Coronary artery (tissue), 2 donors: Measurements from ENCODE around the gene BUD13.

ENCODE experiments used
- DNase-seq: peaks from one replicate; pipeline ENCODE4 v3.0.0-alpha.2; 2017; ENCODE audit warnings: low spot score
- H3K27ac ChIP-seq, 2 donors: fragments of 200-600 bp; sonication (generic); one replicate each; pipeline ENCODE4 v1.5.1; 2016 to 2019
- H3K4me3 ChIP-seq: fragments of 200-600 bp; sonication (generic); 2 replicates; pipeline ENCODE4 v1.5.1; 2016; ENCODE audit warnings: mild to moderate bottlenecking, moderate library complexity
- CTCF ChIP-seq: fragments of 200-600 bp; sonication (generic); IDR thresholded peaks from one replicate; pipeline ENCODE4 v1.5.1; 2019; ENCODE audit warnings: antibody characterized with exemption

Gene BUD13

GRCh38 chr11:116787786-116788486, 15.1 kb upstream of the BUD13 start, which contains the start of gene ZPR1:
TSS of gene ZPR1 (minus strand) at chr11:116788023. CDS start at chr11:116787990, 33 bp downstream.
- Histone ChIP-seq H3K27ac (peak within 1 kb of the TSS; percentile 82 to 84), H3K4me3 (peak within 1 kb of the TSS; percentile 98)
- no peak for TF ChIP-seq CTCF
- DNase-seq, result peak; percentile 91

GRCh38 chr11:116787436-116787785, 14.6 kb upstream of the BUD13 start:
- DNase-seq, result no peak
- Histone ChIP-seq H3K4me3 (peak overlapping the region; percentile 98), H3K27ac (peak overlapping the region; percentile 82 to 84)
- TF ChIP-seq CTCF, result no peak

GRCh38 chr11:116786966-116787365, 14.2 kb upstream of the BUD13 start:
- no peak for DNase-seq
- no peak for TF ChIP-seq CTCF
- H3K4me3 ChIP-seq, result peak overlapping the region; percentile 98
- no peak overlapping the region for H3K27ac ChIP-seq

DNA sequence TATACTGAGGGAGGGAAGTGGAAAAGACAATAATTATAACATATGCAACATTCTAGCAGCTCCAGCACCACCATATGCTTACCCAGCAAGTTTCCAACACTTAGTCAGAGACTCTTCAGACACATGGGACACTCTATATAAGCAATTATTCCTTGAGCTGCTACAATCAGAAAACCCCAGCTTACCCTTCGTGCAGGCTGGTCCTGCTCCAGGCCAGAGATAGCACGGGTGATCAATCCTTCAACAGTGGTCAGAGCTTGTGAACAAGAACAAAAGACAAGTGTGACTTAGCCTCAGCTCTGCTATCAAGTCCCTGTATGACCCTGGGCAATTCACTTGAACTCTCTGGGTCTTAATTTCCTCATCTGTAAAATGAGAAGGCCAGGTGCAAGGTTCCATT, 13.5 kb upstream of the BUD13 start:
- no peak for TF ChIP-seq CTCF
- DNase-seq, result no peak
- no peak overlapping the region for H3K27ac ChIP-seq
- no peak overlapping the region for H3K4me3 ChIP-seq

DNA sequence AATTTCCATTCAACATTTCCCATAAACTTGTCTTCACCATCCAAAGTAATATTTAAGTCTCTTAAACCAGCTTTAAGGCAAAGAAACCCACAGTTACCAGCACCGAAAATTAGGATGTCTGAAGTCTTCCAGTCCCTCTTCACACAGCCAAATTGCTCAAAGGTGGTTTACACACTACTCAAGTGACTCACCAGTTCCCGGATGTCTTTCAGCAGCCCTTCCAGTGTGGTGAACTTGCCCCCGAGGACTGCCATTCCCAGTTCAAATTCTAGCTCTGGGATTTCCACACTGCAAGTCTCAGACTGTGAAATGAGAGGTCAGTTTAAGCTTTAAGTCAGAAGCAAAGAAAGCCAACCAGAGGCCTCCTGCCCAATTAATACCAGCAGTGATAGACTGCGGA, 9.9 kb upstream of the BUD13 start:
- DNase-seq, result no peak
- H3K4me3 ChIP-seq, result no peak overlapping the region
- TF ChIP-seq CTCF, result no peak
- H3K27ac ChIP-seq, result no peak overlapping the region

- DNase-seq, result no peak
- H3K4me3 ChIP-seq, result no peak overlapping the region
- TF ChIP-seq CTCF, result no peak
- no peak overlapping the region for H3K27ac ChIP-seq
These were observed 5.8 kb upstream of the BUD13 start for GRCh38 chr11:116778556-116778955.

- no peak overlapping the region for H3K27ac ChIP-seq
- no peak for DNase-seq
- H3K4me3 ChIP-seq, result no peak overlapping the region
- TF ChIP-seq CTCF, result no peak
These were observed 4.3 kb upstream of the BUD13 start for GRCh38 chr11:116777056-116777455.
